ENCODE results near the gene TNK2. TPM values are rescaled to one million over a fixed set of nuclear protein-coding genes. Genes with fewer than 3 reads are reported as not detected.
"Not testable (repeated sequence)": the region's sequence is repeated elsewhere in the genome, so short reads cannot be mapped to it uniquely, and the experiment has no call there.

The TNK2 gene
- total RNA-seq (100 to 1,000 TPM in 1 of 4 donors, 10 to 100 TPM in 3; 74.7 to 162 (median 84.2) TPM), polyA plus RNA-seq (40.1 TPM)
- long read RNA-seq, donor 1, transcript TNK2-205 (4 exons, 3,377 nt), result major isoform, 21 of 45 reads
- long read RNA-seq, donor 1, partial matches to known transcripts, result 7 of 45 reads
- long read RNA-seq, donor 1, other reads (novel, unspliced or antisense), result 17 of 45 reads
- long read RNA-seq, donor 2, transcript TNK2-205 (4 exons, 3,377 nt), result major isoform, 9 of 19 reads
- long read RNA-seq, donor 2, partial matches to known transcripts, result 5 of 19 reads
- long read RNA-seq, donor 2, other reads (novel, unspliced or antisense), result 5 of 19 reads
- long read RNA-seq, donor 3, transcript TNK2-205 (4 exons, 3,377 nt), result major isoform, 16 of 21 reads
- long read RNA-seq, donor 3, partial matches to known transcripts, result 4 of 21 reads
- long read RNA-seq, donor 3, other reads (novel, unspliced or antisense), result 1 of 21 reads
- long read RNA-seq, donor 4, transcript TNK2-205 (4 exons, 3,377 nt), result major isoform, 23 of 33 reads
- long read RNA-seq, donor 4, partial matches to known transcripts, result 4 of 33 reads
- long read RNA-seq, donor 4, other reads (novel, unspliced or antisense), result 6 of 33 reads

DNA sequence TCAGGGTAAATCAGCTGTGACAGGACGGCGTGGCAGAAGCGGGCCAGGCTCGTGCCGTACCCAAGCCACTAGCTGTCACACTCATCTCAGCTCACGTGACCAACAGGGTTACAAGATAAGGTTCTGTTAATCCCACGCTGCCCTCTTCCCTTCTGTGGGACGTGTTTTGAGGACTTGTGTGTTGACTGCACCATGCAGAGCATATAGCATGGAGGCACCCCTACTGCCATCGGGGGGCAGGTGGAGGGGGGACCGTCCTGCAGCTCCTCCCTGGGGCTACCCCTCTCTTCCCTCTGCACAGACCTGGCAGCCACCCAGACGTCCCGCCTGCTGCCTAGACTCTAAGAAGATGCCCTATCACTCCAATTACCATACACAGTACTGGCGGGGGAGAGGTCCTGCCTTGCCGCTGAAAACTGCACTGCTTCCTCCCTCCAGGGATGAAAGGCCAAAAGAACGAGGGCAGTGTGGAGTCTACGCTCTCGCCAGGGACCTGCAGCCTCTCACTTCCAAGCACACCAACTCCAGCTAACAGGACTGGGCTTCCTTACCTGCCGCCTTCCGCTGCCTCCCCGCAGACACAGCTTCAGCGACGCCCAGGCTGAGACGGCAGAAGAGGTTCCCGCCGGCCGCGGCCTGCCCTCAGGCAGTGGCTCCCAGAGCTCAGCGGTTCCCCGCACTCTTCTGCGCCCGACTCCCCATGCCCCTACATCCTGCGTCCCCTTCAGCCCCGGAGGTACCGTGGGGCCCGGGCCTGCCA lies at the start of gene TNK2:
TSS of gene TNK2 (minus strand) at position 618 of the 760 bp plus-strand sequence. CDS start 19,963 bp downstream, outside the sequence.
- 4% methylated on average over 35 of the region's 35 CpGs for WGBS
- H3K27ac ChIP-seq (ENCODE audit: low read length), result peak within 1 kb of the TSS; percentile 63
- peak; percentile 56 to 65 for ATAC-seq
- H3K4me3 ChIP-seq (ENCODE audit: low read length), result peak within 1 kb of the TSS; percentile 98
- peak; percentile 54 to 80 (median 78) for DNase-seq
- peaks cover 11% of the 10 kb centered on the region for H3K4me1 ChIP-seq (ENCODE audit: control insufficient read depth, insufficient read depth, low read length)
- no peaks in the 10 kb centered on the region for H3K27me3 ChIP-seq (ENCODE audit: control insufficient read depth, insufficient read depth)
- intact Hi-C loops (cut with DNase I), result no loop called here
- H3K9me3 ChIP-seq (ENCODE audit: control insufficient read depth, low read length), result no peaks in the 10 kb centered on the region

DNA sequence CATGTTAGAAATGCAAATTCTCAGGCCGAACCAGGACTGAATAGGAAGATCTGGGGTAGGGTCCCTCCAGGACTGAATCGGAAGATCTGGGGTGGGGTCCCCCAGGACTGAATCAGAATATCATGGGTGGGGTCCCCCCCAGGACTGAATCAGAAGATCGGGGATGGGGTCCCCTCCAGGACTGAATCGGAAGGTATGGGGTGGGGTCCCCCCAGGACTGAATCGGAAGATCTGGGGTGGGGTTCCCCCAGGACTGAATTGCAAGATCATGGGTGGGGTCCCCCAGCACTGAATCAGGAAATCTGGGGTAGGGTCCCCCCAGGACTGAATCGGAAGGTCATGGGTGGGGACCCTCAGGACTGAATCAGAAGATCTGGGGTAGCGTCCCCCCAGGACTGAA lies 48.2 kb upstream of the TNK2 start:
- H3K4me1 ChIP-seq (ENCODE audit: control insufficient read depth, insufficient read depth, low read length), result no peaks in the 10 kb centered on the region
- H3K27me3 ChIP-seq (ENCODE audit: control insufficient read depth, insufficient read depth), result no peaks in the 10 kb centered on the region
- H3K9me3 ChIP-seq (ENCODE audit: control insufficient read depth, low read length), result no peaks in the 10 kb centered on the region
- H3K4me3 ChIP-seq (ENCODE audit: low read length), result no peak overlapping the region
- intact Hi-C loops (cut with DNase I), result loop anchor here in 1 of 4 donors (5.0 kb wide), 1 partner anchor 264 kb away; no protein-coding TSS in a partner anchor
- 97% methylated on average over 7 of the region's 7 CpGs for WGBS
- no peak overlapping the region for H3K27ac ChIP-seq (ENCODE audit: low read length)
- DNase-seq (peak in 1 of 3 donors; percentile 28), ATAC-seq (no peak)

DNA sequence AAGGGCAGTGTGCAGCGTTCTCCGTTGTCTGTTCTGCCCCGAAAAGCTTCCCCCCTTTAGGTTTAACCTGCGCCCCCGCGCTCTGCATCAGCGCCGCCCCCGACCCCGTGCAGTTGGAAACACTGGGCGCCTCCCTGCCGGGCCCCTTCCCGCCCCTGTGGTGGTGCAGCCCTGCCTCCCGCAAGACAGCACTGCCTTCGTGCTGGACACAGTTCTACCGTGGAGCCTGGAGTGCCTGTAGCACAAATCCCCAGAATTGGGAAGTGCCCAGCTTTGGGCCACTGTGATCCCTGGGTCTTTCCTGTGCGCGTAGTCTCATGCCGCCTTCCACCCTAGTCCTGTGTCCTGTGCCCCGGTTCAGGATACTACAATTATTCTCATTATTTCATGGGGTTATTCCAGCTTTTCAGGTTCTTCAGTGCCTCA lies 47.1 kb upstream of the TNK2 start:
- H3K4me3 ChIP-seq (ENCODE audit: low read length); H3K27ac ChIP-seq (ENCODE audit: low read length); H3K9me3 ChIP-seq (ENCODE audit: control insufficient read depth, low read length); H3K27me3 ChIP-seq (ENCODE audit: control insufficient read depth, insufficient read depth); H3K4me1 ChIP-seq (ENCODE audit: control insufficient read depth, insufficient read depth, low read length): not testable (repeated sequence)
- intact Hi-C loops (cut with DNase I), result loop anchor here in 1 of 4 donors (5.0 kb wide), 1 partner anchor 263 kb away; no protein-coding TSS in a partner anchor
- ATAC-seq (peak; percentile 15 to 28), DNase-seq (peak in 1 of 3 donors; percentile 39)
- WGBS, result 39% methylated on average over 20 of the region's 20 CpGs

DNA sequence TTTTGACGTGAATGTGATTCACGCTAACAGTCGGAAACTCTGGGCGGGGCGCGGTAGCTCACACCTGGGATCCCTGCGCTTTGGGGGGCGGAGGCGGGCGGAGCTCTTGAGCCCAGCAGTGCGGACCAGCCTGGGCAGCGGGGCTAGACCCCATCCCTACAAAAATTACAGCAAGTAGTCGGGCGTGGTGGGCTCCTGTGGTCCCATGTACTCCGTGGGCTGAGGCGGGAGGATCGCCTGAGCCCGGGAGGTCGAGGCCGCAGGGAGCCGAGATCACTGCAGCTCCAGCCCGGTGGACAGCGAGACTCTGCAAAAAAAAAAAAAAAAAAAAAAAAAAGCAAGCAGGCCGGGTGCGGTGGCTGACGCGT lies 46.4 kb upstream of the TNK2 start:
- not testable (repeated sequence) for H3K4me1 ChIP-seq (ENCODE audit: control insufficient read depth, insufficient read depth, low read length); H3K27me3 ChIP-seq (ENCODE audit: control insufficient read depth, insufficient read depth); H3K27ac ChIP-seq (ENCODE audit: low read length); H3K9me3 ChIP-seq (ENCODE audit: control insufficient read depth, low read length)
- DNase-seq, result peak in 2 of 3 donors; percentile 67 to 68
- 0% methylated on average over 2 of the region's 27 CpGs for WGBS
- intact Hi-C loops (cut with DNase I), result loop anchor here in 1 of 4 donors (5.0 kb wide), 1 partner anchor 262 kb away; no protein-coding TSS in a partner anchor
- ATAC-seq, result peak; percentile 52 to 60
- peak overlapping the region; percentile 29 for H3K4me3 ChIP-seq (ENCODE audit: low read length)

DNA sequence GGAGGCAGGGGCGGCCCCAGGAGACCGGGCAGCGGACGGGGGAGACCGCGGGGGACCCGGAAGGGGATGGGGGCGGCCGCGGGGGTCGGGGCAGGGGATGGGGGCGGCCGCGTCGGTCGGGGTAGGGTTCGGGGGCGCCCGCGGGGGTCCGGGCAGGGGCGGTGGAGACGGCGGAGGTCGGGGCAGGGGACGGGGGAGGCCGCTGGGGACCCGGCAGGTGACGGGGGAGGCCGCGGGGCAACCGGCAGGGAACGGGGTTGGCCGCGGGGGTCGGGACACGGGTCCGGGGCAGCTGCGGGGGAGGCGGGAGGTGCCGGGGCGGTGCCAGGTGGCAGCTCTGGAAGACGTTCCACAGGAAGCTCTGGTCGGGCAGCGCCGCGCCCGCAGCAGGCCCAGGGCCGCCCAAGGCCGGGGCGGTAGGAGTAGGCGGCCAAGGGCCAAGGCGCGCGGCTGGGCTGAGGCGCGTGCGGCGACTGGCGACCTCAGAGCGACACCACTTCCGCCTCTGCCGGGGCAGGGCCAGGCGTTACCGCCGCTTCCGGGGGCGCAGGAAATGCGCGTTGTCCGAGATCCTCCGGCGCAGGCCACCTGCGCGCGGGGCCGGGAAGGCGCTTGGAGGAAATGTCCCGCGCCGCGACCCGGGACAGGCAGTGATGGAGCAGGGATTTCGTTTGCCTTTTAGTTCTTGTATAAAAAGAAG lies 45.9 kb upstream of the TNK2 start:
- H3K27me3 ChIP-seq (ENCODE audit: control insufficient read depth, insufficient read depth); H3K4me1 ChIP-seq (ENCODE audit: control insufficient read depth, insufficient read depth, low read length); H3K27ac ChIP-seq (ENCODE audit: low read length); intact Hi-C loops (cut with DNase I); H3K9me3 ChIP-seq (ENCODE audit: control insufficient read depth, low read length): not testable (repeated sequence)
- H3K4me3 ChIP-seq (ENCODE audit: low read length), result peak overlapping the region; percentile 29
- WGBS, result under 1% methylated on average over 48 of the region's 84 CpGs
- DNase-seq (peak; percentile 89 to 94 (median 94)), ATAC-seq (peak; percentile 98 to 99)

DNA sequence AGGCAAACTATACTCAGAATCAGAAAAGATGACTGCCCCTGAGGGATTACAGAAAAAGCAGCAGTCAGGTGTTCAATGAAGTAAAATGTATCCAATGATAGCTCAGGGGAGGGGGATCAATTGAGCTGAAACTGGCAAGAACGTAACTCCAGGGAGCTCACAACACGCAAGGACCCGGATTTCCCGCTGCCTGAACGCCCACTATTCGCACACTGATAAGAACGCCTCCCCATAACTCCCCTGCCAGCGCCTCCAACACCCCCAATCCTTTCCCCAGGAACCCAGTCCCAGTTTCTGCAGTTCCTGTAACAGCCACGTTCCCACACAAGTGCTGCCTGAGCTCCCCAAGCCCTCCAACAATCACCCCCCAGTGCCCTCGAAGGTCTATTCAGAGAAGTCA lies 44.2 kb upstream of the TNK2 start:
- DNase-seq, result peak in 1 of 3 donors; percentile 26
- H3K4me3 ChIP-seq (ENCODE audit: low read length); intact Hi-C loops (cut with DNase I); H3K27me3 ChIP-seq (ENCODE audit: control insufficient read depth, insufficient read depth); ATAC-seq; H3K4me1 ChIP-seq (ENCODE audit: control insufficient read depth, insufficient read depth, low read length); H3K27ac ChIP-seq (ENCODE audit: low read length); H3K9me3 ChIP-seq (ENCODE audit: control insufficient read depth, low read length): not testable (repeated sequence)
- WGBS, result 59% methylated on average over 8 of the region's 10 CpGs

DNA sequence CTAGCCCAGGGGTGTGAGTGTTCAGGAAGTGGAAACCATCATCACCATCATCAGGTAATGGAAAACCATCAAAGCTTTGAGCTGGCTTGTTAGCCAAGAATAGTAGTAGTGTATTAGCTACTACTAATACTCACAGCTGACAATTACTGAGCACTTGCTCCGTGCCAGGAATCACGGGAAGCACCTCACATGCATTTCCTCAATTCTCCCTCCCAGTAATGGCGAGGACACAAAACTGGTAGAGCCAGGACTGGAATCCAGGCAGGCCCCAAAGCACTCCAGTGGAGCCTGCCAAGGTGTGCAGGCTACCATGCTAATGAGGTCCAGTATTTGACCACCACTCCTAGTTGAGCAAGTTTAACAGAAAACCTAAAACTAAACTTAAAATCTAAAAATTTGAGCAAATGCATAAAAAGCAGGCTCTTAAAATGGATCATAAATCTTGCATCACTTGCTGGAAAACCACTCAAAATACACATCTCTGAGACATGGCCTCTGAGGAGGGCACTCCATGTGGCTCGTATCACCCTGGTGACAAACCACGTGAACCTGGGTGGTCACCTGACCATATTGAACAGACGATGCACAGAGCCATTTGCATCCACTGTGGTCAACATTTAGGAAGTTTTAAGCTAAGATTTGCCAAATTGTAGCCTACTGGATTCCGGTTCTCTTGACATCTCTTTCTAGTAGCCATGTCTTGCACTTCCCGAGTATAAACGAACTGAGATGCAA lies 43.3 kb upstream of the TNK2 start:
- H3K4me3 ChIP-seq (ENCODE audit: low read length); intact Hi-C loops (cut with DNase I); ATAC-seq; H3K4me1 ChIP-seq (ENCODE audit: control insufficient read depth, insufficient read depth, low read length); H3K9me3 ChIP-seq (ENCODE audit: control insufficient read depth, low read length); H3K27ac ChIP-seq (ENCODE audit: low read length); H3K27me3 ChIP-seq (ENCODE audit: control insufficient read depth, insufficient read depth); DNase-seq: not testable (repeated sequence)
- WGBS, result 77% methylated on average over 9 of the region's 9 CpGs

DNA sequence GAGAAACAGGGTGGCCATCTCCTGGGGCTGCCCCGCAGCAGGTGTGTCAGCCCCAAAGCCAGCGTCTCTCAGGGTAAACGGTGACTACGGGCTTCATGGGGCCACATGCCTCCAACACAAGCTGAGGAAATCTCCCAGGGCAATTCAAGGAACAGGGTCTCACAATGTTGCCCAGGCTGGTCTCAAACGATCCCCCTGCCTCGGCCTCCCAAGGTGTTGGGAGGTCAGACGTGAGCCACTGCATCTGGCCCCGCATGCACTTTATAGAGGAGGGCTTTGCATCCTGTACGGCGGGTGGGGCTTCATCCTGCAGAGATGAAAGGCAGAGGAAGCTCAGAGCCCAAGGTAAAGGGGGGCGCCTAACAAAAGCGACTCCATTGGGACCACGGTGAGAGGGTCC lies 42.4 kb upstream of the TNK2 start:
- ATAC-seq; H3K27ac ChIP-seq (ENCODE audit: low read length); intact Hi-C loops (cut with DNase I); DNase-seq; H3K9me3 ChIP-seq (ENCODE audit: control insufficient read depth, low read length); H3K27me3 ChIP-seq (ENCODE audit: control insufficient read depth, insufficient read depth); H3K4me1 ChIP-seq (ENCODE audit: control insufficient read depth, insufficient read depth, low read length); H3K4me3 ChIP-seq (ENCODE audit: low read length): not testable (repeated sequence)
- WGBS, result 87% methylated on average over 11 of the region's 13 CpGs

DNA sequence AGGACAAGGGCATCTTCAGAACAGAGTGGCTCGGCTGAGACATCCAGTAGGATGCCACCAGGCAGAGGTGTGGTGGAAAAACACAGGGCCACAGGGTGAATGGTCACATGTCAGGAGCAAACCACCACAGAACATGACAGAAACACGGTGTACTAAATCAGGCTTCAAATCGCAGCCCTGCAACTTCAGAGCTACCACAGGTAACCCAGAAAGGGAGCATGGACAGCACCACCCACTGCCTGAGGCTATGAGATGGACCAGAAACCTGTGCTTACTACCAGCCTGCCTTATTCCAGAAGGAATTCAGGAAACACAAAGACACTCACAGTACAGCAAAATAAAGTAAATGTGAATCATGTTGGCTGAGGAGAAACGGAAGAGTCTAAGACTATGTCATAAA lies 41.8 kb upstream of the TNK2 start:
- intact Hi-C loops (cut with DNase I); H3K27me3 ChIP-seq (ENCODE audit: control insufficient read depth, insufficient read depth); H3K27ac ChIP-seq (ENCODE audit: low read length); DNase-seq; ATAC-seq; H3K9me3 ChIP-seq (ENCODE audit: control insufficient read depth, low read length); H3K4me3 ChIP-seq (ENCODE audit: low read length); H3K4me1 ChIP-seq (ENCODE audit: control insufficient read depth, insufficient read depth, low read length): not testable (repeated sequence)
- 93% methylated on average over 4 of the region's 4 CpGs for WGBS
